Gastroesophageal sphincter (tissue), 4 donors: ENCODE measurements around the gene SNCAIP. TPM values are rescaled to one million over a fixed set of nuclear protein-coding genes. Genes with fewer than 3 reads are reported as not detected.

ENCODE experiments used
- ATAC-seq: fragments of 150-250 bp; one replicate; pipeline ENCODE4 v1.9.1; 2016; ENCODE audit warnings: mild to moderate bottlenecking, moderate library complexity
- H3K27ac ChIP-seq, 4 donors: fragments of 200-600 bp; sonication (generic) in 3 of 4; 1 replicate in 3 of 4; 2 replicates in 1 of 4; pipeline ENCODE4 v1.5.1; 2016 to 2019
- H3K27me3 ChIP-seq: fragments of 200-600 bp; sonication (generic); one replicate; pipeline ENCODE4 v1.5.1; 2019
- H3K36me3 ChIP-seq, 2 donors: fragments of 200-600 bp; sonication (generic); one replicate each; pipeline ENCODE4 v1.5.1; 2019; ENCODE audit warnings: control low read depth in 1 of 2
- H3K4me1 ChIP-seq, 3 donors: fragments of 200-600 bp; sonication (generic); 1 replicate in 2 of 3; 2 replicates in 1 of 3; pipeline ENCODE4 v1.5.1; 2016 to 2019; ENCODE audit warnings: control low read depth in 2 of 3
- H3K4me3 ChIP-seq, 2 donors: fragments of 200-600 bp; sonication (generic); one replicate each; pipeline ENCODE4 v1.5.1; 2019; ENCODE audit warnings: mild to moderate bottlenecking in 1 of 2, moderate library complexity in 1 of 2
- H3K9me3 ChIP-seq, 3 donors: fragments of 200-600 bp; sonication (generic); one replicate each; pipeline ENCODE4 v1.5.1; 2017 to 2019; ENCODE audit warnings: control low read depth in 2 of 3
- CTCF ChIP-seq, 4 experiments: fragments of 200-600 bp in 2 of 4; fragments of 450-650 bp in 2 of 4; sonication (generic) in 1 of 4; IDR thresholded peaks; one replicate each; pipeline ENCODE4 v1.5.1; 2017 to 2019; ENCODE audit warnings: antibody characterized with exemption in 4 of 4, mild to moderate bottlenecking in 2 of 4, moderate library complexity in 2 of 4
- EP300 ChIP-seq: sonication (generic); formaldehyde crosslinking; IDR thresholded peaks from one replicate; pipeline ENCODE4 v1.6.1; 2017; ENCODE audit warnings: antibody characterized with exemption, mild to moderate bottlenecking
- POLR2A ChIP-seq, 2 donors: fragments of 450-650 bp; IDR thresholded peaks; one replicate each; pipeline ENCODE4 v1.6.1; 2017; ENCODE audit warnings: antibody characterized with exemption in 2 of 2, mild to moderate bottlenecking in 2 of 2, moderate library complexity in 1 of 2
- POLR2AphosphoS5 ChIP-seq: sonication (generic); formaldehyde crosslinking; IDR thresholded peaks from one replicate; pipeline ENCODE4 v1.6.1; 2017; ENCODE audit warnings: antibody characterized with exemption
- WGBS, 2 donors: methylation state at CpG; one replicate each; pipeline ENCODE4 v1.1.5; 2018; ENCODE audit warnings: low coverage in 1 of 2; 5-methylcytosine and 5-hydroxymethylcytosine counted together
- total RNA-seq, 4 donors: library from RNA; depleted of rRNA; stranded (reverse); fragments of >200 nt; gene quantifications; one replicate each; pipeline ENCODE4 v1.1.0, GENCODE V29; 2016

Gene SNCAIP
- total RNA-seq, 4 donors from 2014 or later: 1.1 to 2.9 (median 1.9) TPM

- ATAC-seq: no peak
- TF ChIP-seq POLR2AphosphoS5 (no peak), CTCF (IDR thresholded peaks at IDR 0.05) (no peak), POLR2A (IDR thresholded peaks at IDR 0.05) (no peak), EP300 (no peak)
- no peak overlapping the region for H3K4me3 ChIP-seq
- no peaks in the 10 kb centered on the region for H3K9me3 ChIP-seq
- no peaks in the 10 kb centered on the region for H3K36me3 ChIP-seq
- no peaks in the 10 kb centered on the region for H3K4me1 ChIP-seq
- WGBS, 2 donors: 78 to 86% methylated on average over 1 of the region's 1 CpG
- no peaks in the 10 kb centered on the region for H3K27me3 ChIP-seq
- no peak overlapping the region for H3K27ac ChIP-seq
Observed at GRCh38 chr5:122463221-122463620, 151.2 kb downstream of the SNCAIP start.

GRCh38 chr5:122464191-122464590 is 152.2 kb downstream of the SNCAIP start:
- no peaks in the 10 kb centered on the region for H3K9me3 ChIP-seq
- TF ChIP-seq POLR2A (IDR thresholded peaks at IDR 0.05) (no peak), EP300 (no peak), CTCF (IDR thresholded peaks at IDR 0.05) (no peak), POLR2AphosphoS5 (no peak)
- no peaks in the 10 kb centered on the region for H3K36me3 ChIP-seq
- 67 to 83% methylated on average over 1 to 2 of the region's 2 CpGs for WGBS, 2 donors
- no peak overlapping the region for H3K4me3 ChIP-seq
- no peaks in the 10 kb centered on the region for H3K4me1 ChIP-seq
- no peak for ATAC-seq
- no peak overlapping the region for H3K27ac ChIP-seq
- H3K27me3 ChIP-seq: no peaks in the 10 kb centered on the region

GRCh38 chr5:122465031-122465577 is 153.1 kb downstream of the SNCAIP start:
- no peaks in the 10 kb centered on the region for H3K9me3 ChIP-seq
- H3K27ac ChIP-seq: no peak overlapping the region
- 75 to 92% methylated on average over 3 to 7 of the region's 7 CpGs for WGBS, 2 donors
- no peaks in the 10 kb centered on the region for H3K36me3 ChIP-seq
- TF ChIP-seq POLR2A (IDR thresholded peaks at IDR 0.05) (no peak), EP300 (no peak), POLR2AphosphoS5 (no peak), CTCF (IDR thresholded peaks at IDR 0.05) (no peak)
- H3K4me1 ChIP-seq: no peaks in the 10 kb centered on the region
- H3K27me3 ChIP-seq: no peaks in the 10 kb centered on the region
- no peak for ATAC-seq
- H3K4me3 ChIP-seq: no peak overlapping the region

- Histone ChIP-seq H3K27ac (no peak overlapping the region), H3K4me1 (no peaks in the 10 kb centered on the region), H3K4me3 (no peak overlapping the region), H3K36me3 (no peaks in the 10 kb centered on the region), H3K27me3 (no peaks in the 10 kb centered on the region), H3K9me3 (no peaks in the 10 kb centered on the region)
- ATAC-seq: no peak
- TF ChIP-seq EP300: no peak
- 81 to 90% methylated on average over 4 of the region's 4 CpGs for WGBS, 2 donors
Observed at GRCh38 chr5:122465994-122466393, 154.0 kb downstream of the SNCAIP start.

- Histone ChIP-seq H3K27ac (no peak overlapping the region), H3K9me3 (no peaks in the 10 kb centered on the region), H3K27me3 (no peaks in the 10 kb centered on the region), H3K4me1 (no peaks in the 10 kb centered on the region), H3K4me3 (no peak overlapping the region), H3K36me3 (no peaks in the 10 kb centered on the region)
- TF ChIP-seq POLR2AphosphoS5 (no peak), EP300 (no peak), CTCF (IDR thresholded peaks at IDR 0.05) (no peak), POLR2A (IDR thresholded peaks at IDR 0.05) (no peak)
- ATAC-seq: no peak
- 86 to 100% methylated on average over 2 of the region's 2 CpGs for whole genome bisulfite sequencing, 2 donors
Observed at GRCh38 chr5:122468351-122469116, 156.5 kb downstream of the SNCAIP start.
